HCT116 (cell line): ENCODE results near the gene RIMS4. TPM values are rescaled to one million over a fixed set of nuclear protein-coding genes. Genes with fewer than 3 reads are reported as not detected.

Source experiments
- ATAC-seq: fragments of 200-7000 bp; cut with Tn5 transposase; 2 replicates; pipeline ENCODE4 v1.9.1; 2020; ENCODE audit warnings: mild to moderate bottlenecking, moderate library complexity
- BruUV-seq: library from RNA; stranded (reverse); fragments of 400-500 nt; replicated peaks from 2 replicates; lab custom pipeline; 2021; lab: Mats Ljungman, UMichigan
- CTCF ChIA-PET: fragments of 300-600 bp; sonication (Branson Sonifier 250); formaldehyde crosslinking; loops from one replicate; lab custom pipeline; 2021; ENCODE audit warnings: antibody characterized with exemption; lab: Charles Lee
- POLR2A ChIA-PET: fragments of 300-600, 350-600 bp; sonication (Branson Sonifier 250); formaldehyde crosslinking; loops from one replicate; lab custom pipeline; 2021; ENCODE audit warnings: antibody characterized with exemption; lab: Charles Lee
- RAD21 ChIA-PET, 2 experiments: fragments of 300-600 bp; sonication (Branson Sonifier 250); formaldehyde crosslinking; loops; one replicate each; lab custom pipeline; 2023; ENCODE audit warnings: low total read pairs in 2 of 2; ENCODE audit not compliant: uncharacterized antibody in 2 of 2, unreplicated experiment in 2 of 2, low non-redundant PET in 1 of 2; lab: Charles Lee
- DNase-seq: peaks from one replicate; pipeline ENCODE4 v3.0.0-alpha.2; 2010; ENCODE audit warnings: low read depth, low spot score
- H2AFZ ChIP-seq: fragments of 200-600 bp; shearing (Covaris generic), sonication (generic); 2 replicates; pipeline ENCODE4 v1.6.1; 2017; ENCODE audit warnings: low read depth, mixed run types, mixed read lengths, antibody characterized with exemption, low read length; ENCODE audit not compliant: poor library complexity, severe bottlenecking
- H3K27ac ChIP-seq: 2 replicates; pipeline ENCODE4 v1.5.1; 2012; ENCODE audit warnings: low read depth, low read length
- H3K27me3 ChIP-seq: fragments of 200-600 bp; sonication (generic); 2 replicates; pipeline ENCODE4 v1.6.1; 2016; ENCODE audit warnings: mixed run types, low read length, mixed read lengths; ENCODE audit not compliant: insufficient read depth
- H3K36me3 ChIP-seq, 2 experiments: fragments of 200-500 bp in 1 of 2; fragments of 200-600 bp in 1 of 2; sonication (Bioruptor generic) in 1 of 2; sonication (generic) in 1 of 2; 2 replicates each; pipeline versions ENCODE4 v1.5.1 to v1.6.1; 2014 to 2016; ENCODE audit warnings: low read length in 2 of 2, inconsistent platforms in 1 of 2, mixed read lengths in 1 of 2, mixed run types in 1 of 2; ENCODE audit not compliant: insufficient read depth in 2 of 2, control insufficient read depth in 1 of 2
- H3K4me1 ChIP-seq, 2 experiments: fragments of 200-600 bp in 1 of 2; sonication (generic) in 1 of 2; 2 replicates each; pipeline versions ENCODE4 v1.5.1 to v1.6.1; 2012 to 2017; ENCODE audit warnings: low read length in 2 of 2, inconsistent platforms in 1 of 2, mild to moderate bottlenecking in 1 of 2, mixed read lengths in 1 of 2, mixed run types in 1 of 2, moderate library complexity in 1 of 2; ENCODE audit not compliant: insufficient read depth in 2 of 2, control insufficient read depth in 1 of 2
- H3K4me2 ChIP-seq: fragments of 200-600 bp; sonication (generic); 2 replicates; pipeline ENCODE4 v1.6.1; 2017; ENCODE audit warnings: mixed run types, low read length, mixed read lengths
- H3K4me3 ChIP-seq, 2 experiments: fragments of 200-600 bp in 1 of 2; sonication (generic) in 1 of 2; replicated peaks in 1 of 2; 2 replicates each; pipeline ENCODE4 v1.5.1; 2011 to 2016; ENCODE audit warnings: low read length in 2 of 2, control low read depth in 1 of 2, low read depth in 1 of 2, mild to moderate bottlenecking in 1 of 2, mixed read lengths in 1 of 2, mixed run types in 1 of 2
- H3K79me2 ChIP-seq: fragments of 200-600 bp; sonication (generic); 2 replicates; pipeline ENCODE4 v1.6.1; 2017; ENCODE audit warnings: mild to moderate bottlenecking, mixed run types, low read length, moderate library complexity, mixed read lengths; ENCODE audit not compliant: insufficient read depth
- H3K9ac ChIP-seq: fragments of 200-600 bp; sonication (generic); 2 replicates; pipeline ENCODE4 v1.6.1; 2016; ENCODE audit warnings: low read length, mixed read lengths
- H3K9me2 ChIP-seq: fragments of 200-600 bp; sonication (generic), shearing (Covaris generic); 2 replicates; pipeline ENCODE4 v1.6.1; 2017; ENCODE audit warnings: mixed run types, mild to moderate bottlenecking, moderate library complexity; ENCODE audit not compliant: insufficient read depth
- H3K9me3 ChIP-seq, 2 experiments: fragments of 200-500 bp in 1 of 2; fragments of 200-600 bp in 1 of 2; sonication (Bioruptor generic) in 1 of 2; sonication (generic) in 1 of 2; 2 replicates each; pipeline ENCODE4 v1.6.1; 2014 to 2017; ENCODE audit warnings: low read length in 2 of 2, mixed read lengths in 2 of 2, inconsistent platforms in 1 of 2, low read depth in 1 of 2, mild to moderate bottlenecking in 1 of 2, mixed run types in 1 of 2, moderate library complexity in 1 of 2; ENCODE audit not compliant: control insufficient read depth in 1 of 2, insufficient read depth in 1 of 2
- H4K20me1 ChIP-seq: fragments of 200-600 bp; sonication (generic), shearing (Covaris generic); 2 replicates; pipeline ENCODE4 v1.6.1; 2017; ENCODE audit warnings: mixed run types, mild to moderate bottlenecking, moderate library complexity; ENCODE audit not compliant: insufficient read depth
- ELF1 ChIP-seq: IDR thresholded peaks from 2 replicates; pipeline ENCODE4 v1.6.1; 2012; ENCODE audit warnings: low read depth, borderline replicate concordance
- EZH2 ChIP-seq: fragments of 200-600 bp; sonication (generic); IDR thresholded peaks from 2 replicates; pipeline ENCODE4 v1.6.1; 2017; ENCODE audit warnings: antibody characterized with exemption, mixed run types
- FOSL1 ChIP-seq: IDR thresholded peaks from 2 replicates; pipeline ENCODE4 v1.6.1; 2012; ENCODE audit warnings: low read depth
- POLR2AphosphoS5 ChIP-seq: IDR thresholded peaks from 2 replicates; pipeline ENCODE4 v1.6.1; 2011; ENCODE audit warnings: mild to moderate bottlenecking, low read depth, low read length, moderate library complexity
- SP1 ChIP-seq: IDR thresholded peaks from 2 replicates; pipeline ENCODE4 v1.6.1; 2012; ENCODE audit warnings: low read depth
- TCF7L2 ChIP-seq: IDR thresholded peaks from 2 replicates; pipeline ENCODE4 v1.7.0; 2011; ENCODE audit warnings: borderline replicate concordance, inconsistent platforms; ENCODE audit not compliant: insufficient read depth, insufficient read length; ENCODE audit errors: extremely low read depth
- ZNF274 ChIP-seq: fragments of 200-500 bp; sonication (Bioruptor generic); IDR thresholded peaks from 2 replicates; pipeline ENCODE4 v1.6.1; 2014; ENCODE audit warnings: mild to moderate bottlenecking, low read depth, low read length, inconsistent platforms
- intact Hi-C: fragments of 100-400 bp; cut with micrococcal nuclease; formaldehyde crosslinking; loops from 2 replicates; pipeline ENCODE4 v1.10.0; 2022
- total RNA-seq: library from RNA; stranded (reverse); gene quantifications from one replicate; pipeline ENCODE4 v1.2.1, GENCODE V29; 2021; ENCODE audit not compliant: unreplicated experiment
- TF ChIP-seq, protein P1 (sequence below): IDR thresholded peaks from 2 replicates; pipeline ENCODE4 v1.6.1; 2012
- TF ChIP-seq, protein P2 (sequence below): IDR thresholded peaks from 2 replicates; pipeline ENCODE4 v1.6.1; 2012; ENCODE audit warnings: low read depth

Gene RIMS4
- total RNA-seq, 1 experiment from 2014 or later, result 0.05 TPM

DNA sequence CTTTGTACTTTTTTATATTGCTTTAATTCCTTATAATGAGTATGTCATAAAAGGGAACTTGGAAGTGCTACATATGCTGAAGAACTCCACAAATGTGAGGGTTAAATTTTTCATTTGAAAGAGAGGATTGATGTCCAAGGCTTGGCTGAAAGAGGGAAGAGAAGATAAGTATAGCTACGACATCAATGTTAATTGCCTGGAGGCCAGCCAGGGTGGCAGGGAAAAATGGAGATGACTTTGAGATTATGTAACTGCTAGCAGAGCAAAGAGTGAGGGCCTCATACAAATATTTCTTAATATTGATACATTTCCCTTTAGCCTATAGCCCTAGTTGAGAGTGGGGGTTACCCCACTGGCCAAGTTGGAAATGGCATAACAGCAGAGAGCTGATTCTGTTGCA is 24.8 kb upstream of the RIMS4 start:
- no peaks in the 10 kb centered on the region for H4K20me1 ChIP-seq
- intact Hi-C loops, result no loop called here
- no peak for TF ChIP-seq SP1
- TF ChIP-seq ZNF274, result no peak
- no peak for TF ChIP-seq ELF1
- TF ChIP-seq EZH2, result no peak
- TF ChIP-seq, protein P1, sequence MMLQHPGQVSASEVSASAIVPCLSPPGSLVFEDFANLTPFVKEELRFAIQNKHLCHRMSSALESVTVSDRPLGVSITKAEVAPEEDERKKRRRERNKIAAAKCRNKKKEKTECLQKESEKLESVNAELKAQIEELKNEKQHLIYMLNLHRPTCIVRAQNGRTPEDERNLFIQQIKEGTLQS, result no peak
- no peak for TF ChIP-seq FOSL1
- TF ChIP-seq, all 23 proteins: peak for 0
- POLR2A ChIA-PET, result no interaction called here
- DNase-seq (no peak), ATAC-seq (no peak)
- Histone ChIP-seq H3K9me3 (no peaks in the 10 kb centered on the region), H3K79me2 (no peaks in the 10 kb centered on the region), H2AFZ (no peak overlapping the region), H3K9ac (no peak overlapping the region), H3K27ac (no peak overlapping the region), H3K9me2 (no peaks in the 10 kb centered on the region), H3K4me1 (no peaks in the 10 kb centered on the region), H3K4me2 (no peak overlapping the region), H3K4me3 (no peak overlapping the region), H3K27me3 (peaks cover 39% of the 10 kb centered on the region; the same call in 1 of the 2 replicates), H3K36me3 (no peaks in the 10 kb centered on the region)
- CTCF ChIA-PET, result no interaction called here
- no TSS peak for BruUV-seq
- RAD21 ChIA-PET, result no interaction called here

DNA sequence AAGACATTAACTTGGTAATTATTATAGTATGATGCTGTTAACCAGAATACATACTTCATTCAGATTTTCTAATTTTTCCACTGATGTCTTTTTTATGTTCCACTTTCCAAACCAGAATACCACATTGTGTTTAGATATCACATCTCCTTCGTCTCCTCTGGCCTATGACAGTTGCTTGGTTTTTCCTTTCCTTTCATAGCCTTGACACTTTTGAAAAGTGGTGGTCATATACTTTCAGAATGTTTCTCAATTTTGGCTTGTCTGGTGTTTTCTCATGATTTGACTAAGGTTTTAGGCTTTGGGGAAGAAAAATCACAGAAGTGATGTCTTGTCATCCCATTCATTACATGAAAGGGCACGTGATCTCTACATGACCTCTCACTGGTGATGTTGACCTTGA is 24.3 kb upstream of the RIMS4 start:
- Histone ChIP-seq H3K9me2 (no peaks in the 10 kb centered on the region), H4K20me1 (no peaks in the 10 kb centered on the region), H3K27me3 (peaks cover 43% of the 10 kb centered on the region; the same call in 1 of the 2 replicates), H3K9ac (no peak overlapping the region), H3K36me3 (no peaks in the 10 kb centered on the region), H3K27ac (no peak overlapping the region), H3K4me1 (no peaks in the 10 kb centered on the region), H3K4me3 (no peak overlapping the region), H3K79me2 (no peaks in the 10 kb centered on the region), H3K4me2 (no peak overlapping the region), H3K9me3 (no peaks in the 10 kb centered on the region), H2AFZ (no peak overlapping the region)
- ATAC-seq, result no peak
- no peak for DNase-seq
- BruUV-seq, result no TSS peak
- intact Hi-C loops, result no loop called here
- TF ChIP-seq POLR2AphosphoS5 (no peak), EZH2 (no peak), TCF7L2 (no peak)
- TF ChIP-seq, protein P2, sequence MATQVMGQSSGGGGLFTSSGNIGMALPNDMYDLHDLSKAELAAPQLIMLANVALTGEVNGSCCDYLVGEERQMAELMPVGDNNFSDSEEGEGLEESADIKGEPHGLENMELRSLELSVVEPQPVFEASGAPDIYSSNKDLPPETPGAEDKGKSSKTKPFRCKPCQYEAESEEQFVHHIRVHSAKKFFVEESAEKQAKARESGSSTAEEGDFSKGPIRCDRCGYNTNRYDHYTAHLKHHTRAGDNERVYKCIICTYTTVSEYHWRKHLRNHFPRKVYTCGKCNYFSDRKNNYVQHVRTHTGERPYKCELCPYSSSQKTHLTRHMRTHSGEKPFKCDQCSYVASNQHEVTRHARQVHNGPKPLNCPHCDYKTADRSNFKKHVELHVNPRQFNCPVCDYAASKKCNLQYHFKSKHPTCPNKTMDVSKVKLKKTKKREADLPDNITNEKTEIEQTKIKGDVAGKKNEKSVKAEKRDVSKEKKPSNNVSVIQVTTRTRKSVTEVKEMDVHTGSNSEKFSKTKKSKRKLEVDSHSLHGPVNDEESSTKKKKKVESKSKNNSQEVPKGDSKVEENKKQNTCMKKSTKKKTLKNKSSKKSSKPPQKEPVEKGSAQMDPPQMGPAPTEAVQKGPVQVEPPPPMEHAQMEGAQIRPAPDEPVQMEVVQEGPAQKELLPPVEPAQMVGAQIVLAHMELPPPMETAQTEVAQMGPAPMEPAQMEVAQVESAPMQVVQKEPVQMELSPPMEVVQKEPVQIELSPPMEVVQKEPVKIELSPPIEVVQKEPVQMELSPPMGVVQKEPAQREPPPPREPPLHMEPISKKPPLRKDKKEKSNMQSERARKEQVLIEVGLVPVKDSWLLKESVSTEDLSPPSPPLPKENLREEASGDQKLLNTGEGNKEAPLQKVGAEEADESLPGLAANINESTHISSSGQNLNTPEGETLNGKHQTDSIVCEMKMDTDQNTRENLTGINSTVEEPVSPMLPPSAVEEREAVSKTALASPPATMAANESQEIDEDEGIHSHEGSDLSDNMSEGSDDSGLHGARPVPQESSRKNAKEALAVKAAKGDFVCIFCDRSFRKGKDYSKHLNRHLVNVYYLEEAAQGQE, result no peak
- CTCF ChIA-PET, result no interaction called here
- RAD21 ChIA-PET, result no interaction called here
- POLR2A ChIA-PET, result no interaction called here
